Fibroblast of skin of left biceps (primary cell): Measurements from ENCODE around the gene SF3B2.
"Not testable (repeated sequence)": the region's sequence is repeated elsewhere in the genome, so short reads cannot be mapped to it uniquely, and the experiment has no call there.

ENCODE experiments used
- DNase-seq, 2 experiments: peaks; one replicate each; pipeline ENCODE4 v3.0.0-alpha.2; 2013; ENCODE audit warnings: low read depth in 2 of 2

Gene SF3B2

DNA sequence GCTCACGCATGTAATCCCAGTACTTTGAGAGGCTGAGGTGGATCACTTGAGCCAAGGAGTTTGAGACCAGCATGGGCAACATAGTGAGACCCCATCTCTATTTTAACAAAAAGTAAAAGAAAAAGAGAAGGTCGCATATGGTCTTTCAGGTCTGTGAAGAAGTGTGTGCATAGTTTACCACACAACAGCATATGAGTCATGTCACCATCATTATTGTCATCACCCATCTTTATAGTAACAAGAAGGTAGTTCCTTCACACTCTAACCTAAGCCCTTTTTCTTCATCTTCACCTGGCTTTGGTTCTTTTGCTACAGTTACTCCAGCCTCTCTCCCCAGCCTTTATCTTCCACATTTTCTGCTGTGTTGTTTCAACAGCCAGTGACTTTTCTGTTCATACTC, 57.1 kb downstream of the SF3B2 start:
- no peak for DNase-seq

DNA sequence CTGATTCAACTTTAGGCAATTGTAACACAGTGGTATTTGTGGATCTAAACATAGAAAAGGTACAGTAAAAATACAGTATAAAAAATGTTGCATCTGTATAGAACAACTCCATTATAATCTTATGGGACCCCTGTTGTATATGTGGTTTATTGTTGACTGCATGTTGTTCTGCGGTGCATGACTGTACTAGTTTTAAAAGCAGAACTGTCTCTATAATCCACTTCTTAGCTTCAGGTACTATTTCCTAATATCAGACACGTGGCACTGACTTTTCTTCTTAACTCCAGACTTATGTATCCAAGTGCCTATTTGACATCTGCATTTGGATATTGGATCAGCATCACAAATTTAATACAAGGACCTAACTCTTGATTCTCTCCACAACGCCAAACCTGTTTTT, 59.0 kb downstream of the SF3B2 start:
- DNase-seq: no peak

DNA sequence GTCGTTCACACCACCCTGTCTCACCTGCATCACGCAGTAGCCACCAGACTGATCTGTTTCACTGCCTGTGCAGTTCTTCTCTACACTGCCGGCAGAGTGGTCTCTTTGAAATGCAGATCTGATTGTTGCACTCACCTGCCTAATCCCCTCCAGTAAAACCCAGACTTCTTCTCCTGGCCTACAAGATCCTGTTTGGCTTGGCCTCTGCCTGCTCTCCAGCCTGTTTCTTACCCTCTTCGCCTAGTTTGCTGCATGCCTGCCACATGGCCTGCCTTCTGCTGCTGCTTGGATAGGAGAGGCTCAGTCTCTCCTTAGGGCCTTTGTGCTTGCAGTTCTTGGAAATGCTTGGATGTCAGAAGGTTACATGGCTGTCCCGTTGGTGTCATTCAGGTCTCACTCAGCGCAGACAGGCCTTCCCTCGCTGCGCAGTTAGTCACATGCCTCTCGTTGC, 59.9 kb downstream of the SF3B2 start:
- DNase-seq: no peak

DNA sequence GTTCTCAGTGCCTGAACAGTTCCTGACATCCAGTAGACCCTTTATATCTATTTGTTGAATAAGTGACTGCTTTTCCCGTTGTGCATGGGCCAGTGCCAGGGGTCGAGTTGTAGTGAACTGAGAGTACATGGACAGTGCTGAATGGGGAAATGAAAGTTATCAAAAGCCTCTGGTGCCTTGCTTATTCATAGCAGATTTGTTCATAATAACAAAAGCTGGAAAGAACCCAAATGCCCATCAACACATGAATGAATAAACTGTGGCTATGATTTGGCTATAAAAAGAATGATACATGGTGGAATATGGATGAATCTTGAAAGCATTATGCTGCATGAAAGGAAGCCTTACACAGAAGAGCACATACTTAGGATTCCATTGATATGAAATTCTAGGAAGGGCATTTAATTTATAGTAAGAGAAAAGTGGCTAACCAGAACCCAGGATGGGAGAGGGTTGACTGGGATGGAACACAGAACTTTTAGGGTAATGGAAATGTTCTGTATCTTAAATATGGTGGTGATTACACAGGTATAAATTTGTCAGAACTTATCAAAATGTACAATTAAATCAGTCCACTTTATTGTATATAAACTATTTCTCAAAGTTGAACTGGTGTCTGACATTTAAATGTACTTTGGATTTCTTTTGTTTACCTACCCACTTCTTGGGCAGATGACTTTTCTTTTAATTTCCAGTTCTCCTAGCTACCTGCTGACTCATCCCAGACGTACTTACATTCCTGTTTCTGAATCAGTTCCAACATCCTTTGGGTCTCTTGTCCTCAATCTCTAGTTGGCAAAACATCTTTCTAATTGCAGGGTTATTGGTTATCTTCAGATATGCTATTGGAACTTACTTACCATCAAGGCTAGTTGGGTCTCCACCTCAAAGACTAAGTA, 60.7 kb downstream of the SF3B2 start:
- DNase-seq: peak; percentile 86 to 87

DNA sequence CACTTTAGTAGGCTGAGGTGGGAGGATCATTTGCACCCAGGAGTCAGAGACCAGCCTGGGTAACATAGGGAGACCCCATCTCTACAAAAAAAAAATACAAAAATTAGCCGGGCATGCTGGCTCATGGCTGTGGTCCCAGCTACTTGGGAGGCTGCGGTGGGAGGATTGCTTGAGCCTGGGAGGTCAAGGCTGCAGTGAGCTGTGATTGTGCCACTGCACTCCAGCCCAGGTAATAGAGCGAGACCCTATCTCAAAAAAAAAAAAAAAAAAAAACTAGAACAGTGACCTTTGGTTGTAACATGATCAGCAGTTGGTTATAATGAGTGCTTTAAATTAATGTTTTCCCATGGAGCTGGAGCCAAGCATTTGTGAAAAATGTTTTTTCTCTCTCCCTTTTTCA, 62.8 kb downstream of the SF3B2 start:
- not testable (repeated sequence) for DNase-seq

DNA sequence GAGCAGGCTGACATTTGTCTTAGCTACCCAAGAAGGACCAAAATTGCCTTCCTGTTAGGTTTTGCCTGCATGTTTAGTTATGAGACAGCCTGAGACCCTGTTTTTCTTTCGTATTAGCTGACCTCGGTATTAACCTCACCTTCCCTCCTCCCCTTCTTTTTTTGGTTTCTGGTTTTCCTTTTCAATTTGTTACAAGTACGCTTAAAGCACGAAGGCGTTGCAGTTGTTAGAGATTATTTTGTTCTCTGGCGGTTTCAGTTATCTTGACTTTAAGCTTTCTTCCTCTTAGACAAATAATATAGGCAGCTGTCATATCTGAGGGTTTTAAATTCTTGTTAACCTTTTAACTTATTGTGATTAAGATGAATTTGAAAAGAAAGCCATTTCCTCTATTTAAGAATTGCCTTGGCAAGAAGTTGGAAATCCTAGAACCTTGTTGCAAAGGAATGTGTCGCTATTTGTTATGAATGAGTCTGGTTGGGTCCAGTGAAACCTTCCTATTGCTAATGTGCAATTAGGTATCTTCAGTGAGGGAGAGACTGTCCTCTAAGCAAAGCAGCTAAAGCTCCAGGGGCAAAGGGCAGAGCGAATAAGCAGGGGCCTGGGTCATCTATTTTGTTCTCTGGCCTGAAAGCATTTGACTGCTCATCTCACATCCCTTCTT, 63.6 kb downstream of the SF3B2 start:
- no peak for DNase-seq

DNA sequence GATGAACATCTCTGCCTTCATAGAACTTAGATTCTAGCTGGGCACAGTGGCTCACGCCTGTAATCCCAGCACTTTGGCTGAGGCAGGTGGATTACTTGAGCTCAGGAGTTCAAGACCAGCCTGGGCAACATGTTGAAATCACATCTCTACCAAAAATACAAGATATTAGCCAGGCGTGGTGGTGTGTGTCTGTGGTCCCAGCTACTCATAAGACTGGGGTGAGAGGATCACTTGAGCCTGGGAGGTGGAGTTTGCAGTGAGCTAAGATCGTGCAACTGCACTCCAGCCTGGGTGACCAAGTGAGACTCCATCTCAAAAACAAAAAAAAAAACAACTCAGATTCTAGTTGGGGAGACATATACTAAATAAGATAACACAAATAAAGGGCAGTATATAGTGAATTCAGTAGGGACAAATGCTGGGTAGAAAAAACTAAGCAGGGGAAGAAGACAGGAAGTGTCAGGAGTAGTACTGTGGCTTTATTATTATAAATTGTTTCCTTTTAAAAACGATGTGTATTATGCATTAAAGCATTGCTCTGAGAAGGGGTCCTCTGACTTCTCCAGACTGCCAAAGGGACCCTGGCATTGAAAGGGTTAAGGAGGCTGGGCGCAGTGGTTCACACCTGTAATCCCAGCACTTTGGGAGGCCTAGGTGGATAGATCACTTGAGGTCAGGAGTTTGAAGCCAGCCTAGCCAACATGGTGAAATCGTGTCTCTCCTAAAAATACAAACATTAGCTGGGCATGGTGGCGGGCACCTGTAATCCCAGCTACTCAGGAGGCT, 64.6 kb downstream of the SF3B2 start:
- DNase-seq: no peak

DNA sequence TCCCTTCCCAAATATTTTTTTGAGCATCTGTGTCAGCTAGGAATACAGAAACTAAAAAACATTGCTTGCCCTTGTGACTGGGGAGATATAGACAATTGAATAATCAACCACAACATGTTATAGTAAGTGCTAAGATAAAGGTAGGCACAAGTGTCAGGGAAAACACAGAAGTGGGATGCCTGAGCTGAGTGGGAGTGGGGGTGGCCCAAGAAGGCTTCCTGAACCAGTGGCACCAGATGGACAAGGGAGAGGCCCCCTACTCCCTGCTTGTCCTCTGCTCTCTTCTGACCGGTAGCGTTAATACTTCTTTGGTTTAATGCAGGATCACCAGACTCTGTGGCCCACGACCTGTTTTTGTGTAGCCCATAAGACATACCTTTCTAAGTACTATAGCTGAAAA, 66.7 kb downstream of the SF3B2 start:
- no peak for DNase-seq
